HG02678 (cell line): ENCODE measurements around the gene MAGEA6.
"Not testable (repeated sequence)": the region's sequence is repeated elsewhere in the genome, so short reads cannot be mapped to it uniquely, and the experiment has no call there.

Experiments
- ATAC-seq: cut with Tn5 transposase; IDR thresholded peaks from one replicate; pipeline ENCODE4 v1.9.1; 2021; ENCODE audit warnings: mild to moderate bottlenecking, moderate library complexity; ENCODE audit not compliant: unreplicated experiment

The MAGEA6 gene

DNA sequence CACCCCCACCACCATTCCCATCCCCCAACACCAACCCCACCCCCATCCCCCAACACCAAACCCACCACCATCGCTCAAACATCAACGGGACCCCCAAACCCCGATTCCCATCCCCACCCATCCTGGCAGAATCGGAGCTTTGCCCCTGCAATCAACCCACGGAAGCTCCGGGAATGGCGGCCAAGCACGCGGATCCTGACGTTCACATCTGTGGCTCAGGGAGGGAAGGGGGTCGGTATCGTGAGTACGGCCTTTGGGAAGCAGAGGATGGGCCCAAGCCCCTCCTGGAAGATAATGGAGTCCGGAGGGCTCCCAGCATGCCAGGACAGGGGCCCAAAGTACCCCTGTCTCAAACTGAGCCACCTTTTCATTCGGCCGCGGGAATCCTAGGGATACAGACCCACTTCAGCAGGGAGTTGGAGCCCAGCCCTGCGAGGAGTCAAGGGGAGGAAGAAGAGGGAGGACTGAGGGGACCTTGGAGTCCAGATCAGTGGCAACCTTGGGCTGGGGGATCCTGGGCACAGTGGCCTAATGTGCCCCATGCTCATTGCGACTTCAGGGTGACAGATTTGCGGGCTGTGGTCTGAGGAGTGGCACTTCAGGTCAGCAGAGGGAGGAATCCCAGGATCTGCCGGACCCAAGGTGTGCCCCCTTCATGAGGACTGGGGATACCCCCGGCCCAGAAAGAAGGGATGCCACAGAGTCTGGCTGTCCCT is 35.2 kb downstream of the MAGEA6 start:
- not testable (repeated sequence) for ATAC-seq

- no peak for ATAC-seq
These were observed 36.1 kb downstream of the MAGEA6 start, which contains the start of the genes CSAG1 and MAGEA12 for GRCh38 chrX:152733261-152733975. CSAG1 (minus strand) TSS chrX:152733721; CDS start chrX:152732460, 1,261 bp downstream. MAGEA12 (plus strand) TSS chrX:152733757; CDS start chrX:152736162, 2,405 bp downstream.

DNA sequence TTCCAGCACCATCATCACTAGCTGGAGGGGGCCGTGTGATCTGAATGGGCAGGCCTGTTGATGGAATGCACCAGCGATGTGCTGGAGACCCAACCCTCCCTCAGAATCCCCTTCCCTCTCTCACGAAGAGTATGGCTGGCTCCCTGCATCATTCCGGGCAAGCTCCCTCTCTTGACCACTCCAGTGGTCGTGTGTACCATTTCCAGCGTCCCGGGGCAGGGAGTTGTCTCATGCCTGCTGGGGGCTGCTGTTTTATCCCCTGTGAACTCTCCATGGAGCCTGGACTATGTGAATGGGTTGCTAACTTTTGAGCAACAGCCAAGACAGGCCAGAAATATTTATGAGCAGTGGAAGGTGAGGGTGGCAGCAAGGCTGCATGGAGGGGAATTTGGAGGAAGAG is 44.1 kb downstream of the MAGEA6 start:
- ATAC-seq, result no peak
